ENCODE data around the gene SOX12.
A peak's percentile ranks its signal among the peaks of the same experiment; 100 is the strongest.

The SOX12 gene

DNA sequence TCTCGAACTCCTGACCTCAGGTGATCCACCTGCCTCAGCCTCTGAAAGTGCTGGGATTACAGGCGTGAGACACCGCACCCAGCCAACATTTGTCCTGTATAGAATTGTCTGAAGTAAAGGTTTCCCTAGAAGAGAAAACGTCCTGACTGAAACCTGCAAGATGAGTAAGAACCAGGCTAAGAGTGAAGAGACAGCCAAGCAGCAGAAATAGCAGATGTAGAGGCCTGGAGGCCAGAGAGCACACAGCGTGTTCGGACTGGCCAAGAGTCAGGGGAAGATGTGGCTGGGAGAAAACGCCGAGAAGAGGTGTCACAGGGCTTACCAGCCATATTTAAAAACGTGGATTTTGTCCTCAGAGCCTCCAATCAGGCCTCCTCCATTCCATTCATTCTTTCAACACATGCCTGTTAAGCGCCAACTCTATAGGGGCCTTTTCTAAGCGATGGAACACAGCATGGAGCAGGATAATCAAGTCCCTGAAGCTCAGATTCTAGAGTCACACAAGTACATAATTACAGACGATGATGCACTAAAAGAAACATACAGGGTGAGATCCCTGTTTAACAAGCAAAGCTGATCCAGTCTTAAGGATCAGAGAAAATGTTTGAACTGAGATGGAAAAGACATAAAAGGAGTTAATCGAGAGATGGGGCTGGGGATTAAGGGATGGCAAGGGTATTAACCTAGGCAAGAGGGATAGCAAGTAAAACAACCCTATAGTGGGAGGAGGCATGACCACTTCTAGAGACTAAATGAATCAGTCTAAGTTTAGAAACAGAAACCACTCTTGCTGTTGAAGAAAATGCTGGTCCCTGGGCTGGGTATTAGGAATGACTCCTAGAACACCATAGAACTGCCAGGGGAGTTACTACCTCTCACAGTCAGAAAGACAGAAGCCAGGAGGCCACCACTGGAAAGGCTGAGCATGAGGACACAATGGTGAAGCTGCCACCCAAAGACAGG lies 23.2 kb upstream of the SOX12 start:
- no peak for DNase-seq

DNA sequence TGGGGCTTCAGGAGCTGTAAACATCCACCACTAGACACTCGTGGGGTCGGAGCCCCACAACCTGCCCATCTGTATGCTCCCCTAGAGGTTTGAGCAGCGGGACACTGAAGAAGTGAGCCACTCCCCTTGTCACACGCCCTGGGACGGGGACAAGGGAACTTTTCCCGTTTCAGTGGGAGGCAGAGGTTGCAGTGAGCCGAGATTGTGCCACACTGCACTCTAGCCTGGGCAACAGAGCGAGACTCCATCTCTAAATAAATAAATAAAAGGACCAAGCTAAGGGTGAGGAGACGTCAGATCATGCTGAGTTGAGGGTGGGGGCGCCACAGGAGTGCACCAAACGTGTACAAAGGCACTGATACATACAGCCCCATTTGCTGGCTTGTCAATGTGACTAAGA lies 19.6 kb upstream of the SOX12 start:
- no peak for DNase-seq

DNA sequence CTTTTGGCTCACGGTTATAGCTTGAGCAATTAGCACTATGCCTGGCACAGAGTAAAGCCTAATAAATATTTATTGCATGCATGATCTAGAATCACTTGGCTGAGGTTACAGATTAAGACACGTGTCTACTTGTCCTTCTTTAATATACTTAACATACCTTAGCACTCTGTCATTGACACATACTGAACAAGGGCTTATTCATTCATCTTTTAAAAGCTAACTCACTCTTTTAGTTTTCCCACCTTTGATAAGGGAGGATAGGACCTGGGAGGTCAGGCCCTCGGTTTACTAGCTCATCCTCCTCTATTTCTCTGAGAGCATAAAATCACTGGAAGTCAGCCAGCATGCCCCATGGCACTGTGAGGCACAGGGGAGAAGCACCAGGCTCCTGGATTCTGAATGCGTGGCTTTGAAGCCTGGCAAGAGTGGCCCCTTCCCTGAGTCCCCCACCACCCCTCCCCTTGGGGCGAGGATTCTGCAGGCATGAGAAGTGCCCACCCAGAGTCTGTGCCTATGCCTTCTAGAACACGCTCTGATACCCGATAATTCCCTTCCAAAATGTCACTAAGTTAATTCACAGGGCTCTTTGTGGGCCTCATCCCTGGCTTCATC lies 16.8 kb upstream of the SOX12 start:
- no peak for DNase-seq

DNA sequence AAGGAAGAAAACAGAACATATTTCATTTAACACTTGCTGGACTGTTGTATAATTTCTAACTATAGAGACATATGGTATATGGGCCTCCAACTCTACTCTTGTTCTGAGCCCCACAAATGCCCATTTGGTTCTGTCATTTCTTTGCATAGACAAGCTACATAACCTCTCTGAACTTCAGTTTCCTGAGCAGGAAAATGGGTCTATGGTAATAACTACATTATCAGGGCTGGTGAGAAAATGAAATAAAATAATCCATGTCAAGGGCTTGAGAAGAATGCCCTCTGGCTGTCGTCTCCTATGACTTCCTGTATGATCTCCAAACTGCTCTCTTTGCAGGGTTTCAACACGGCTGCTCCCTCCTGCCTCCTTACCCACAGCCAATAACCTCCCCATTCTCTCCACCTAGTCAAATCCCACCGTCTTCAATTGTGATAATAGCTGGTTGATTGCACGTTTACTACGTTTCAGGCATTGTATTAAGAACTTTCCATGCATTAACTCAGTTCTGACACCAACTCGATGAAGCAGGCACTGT lies 16.0 kb upstream of the SOX12 start:
- no peak for DNase-seq

DNA sequence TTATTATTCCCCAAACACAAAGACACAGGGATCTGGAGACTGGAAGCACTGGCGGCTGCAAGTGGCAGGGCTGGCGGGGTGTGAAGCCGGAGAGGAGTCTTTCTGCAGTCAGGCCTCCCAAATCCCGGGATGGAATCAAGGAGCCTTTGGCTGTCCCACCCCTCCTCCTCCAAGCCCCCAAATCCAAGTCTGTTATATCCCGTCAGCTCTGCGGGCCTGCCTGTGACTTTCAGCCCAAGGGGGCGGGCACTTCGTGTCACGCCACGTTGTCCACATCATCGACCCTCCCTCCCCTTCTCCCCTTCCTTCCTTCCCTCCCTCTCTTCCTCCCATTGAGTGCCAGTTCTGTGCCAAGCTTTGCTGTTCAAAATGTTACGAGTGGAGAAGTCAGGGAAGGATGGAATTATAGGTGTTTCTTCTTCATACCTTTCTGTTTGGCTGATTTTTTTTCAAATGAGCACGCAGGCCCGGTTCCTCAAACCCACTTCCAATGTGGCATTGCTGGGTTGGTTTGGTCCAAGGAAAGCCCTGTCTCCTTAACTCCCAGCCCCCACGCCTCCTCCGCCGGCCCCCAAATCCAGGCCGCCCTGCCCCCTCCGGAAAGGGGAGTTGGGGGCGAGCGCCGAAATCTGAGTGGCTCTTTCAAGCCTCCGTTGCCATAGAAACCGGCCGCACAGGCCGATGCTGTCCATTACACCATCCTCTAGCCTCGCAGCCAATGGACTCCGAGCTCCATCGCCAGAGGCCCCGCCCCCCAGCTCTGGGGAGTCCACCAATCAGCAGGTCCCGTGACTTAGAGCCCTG lies 15.3 kb upstream of the SOX12 start:
- peak; percentile 98 for DNase-seq

DNA sequence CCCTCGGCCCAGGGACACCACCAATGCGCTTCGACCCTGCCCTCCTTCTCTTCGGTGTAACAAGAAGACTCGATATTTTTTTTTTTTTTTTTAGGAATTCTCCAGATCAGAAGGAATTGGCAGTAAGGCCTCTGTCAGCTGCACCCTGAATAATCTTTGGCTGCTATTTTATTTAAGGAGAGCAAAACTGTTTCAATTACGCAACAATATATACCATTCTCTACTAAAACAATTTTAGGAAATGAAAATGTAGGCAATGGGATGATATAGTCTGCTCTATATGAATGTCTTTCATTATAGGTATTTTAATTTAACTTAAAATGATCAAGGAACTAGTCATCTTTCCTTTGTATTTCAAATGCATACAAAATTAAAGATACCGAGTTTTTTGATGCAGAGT lies 14.7 kb upstream of the SOX12 start:
- DNase-seq = no peak

DNA sequence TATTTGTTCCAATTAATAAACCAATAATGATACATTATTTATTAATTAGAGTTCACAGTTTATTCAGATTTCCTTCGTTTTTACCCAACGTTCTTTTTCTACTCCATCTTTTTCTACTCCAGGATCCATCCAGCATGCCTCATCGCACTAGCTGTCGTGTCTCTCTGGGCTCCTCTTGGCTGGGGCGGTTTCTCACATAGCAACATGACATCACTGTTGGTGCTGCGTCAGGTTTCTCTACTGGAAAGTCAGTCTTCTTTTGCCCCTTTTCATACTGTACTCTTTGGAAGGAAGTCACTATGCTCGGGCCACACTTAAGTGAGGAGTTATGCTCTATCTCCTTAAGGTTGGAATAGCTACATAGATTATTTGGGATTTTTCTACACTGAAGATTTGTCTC lies 13.7 kb upstream of the SOX12 start:
- DNase-seq = no peak

DNA sequence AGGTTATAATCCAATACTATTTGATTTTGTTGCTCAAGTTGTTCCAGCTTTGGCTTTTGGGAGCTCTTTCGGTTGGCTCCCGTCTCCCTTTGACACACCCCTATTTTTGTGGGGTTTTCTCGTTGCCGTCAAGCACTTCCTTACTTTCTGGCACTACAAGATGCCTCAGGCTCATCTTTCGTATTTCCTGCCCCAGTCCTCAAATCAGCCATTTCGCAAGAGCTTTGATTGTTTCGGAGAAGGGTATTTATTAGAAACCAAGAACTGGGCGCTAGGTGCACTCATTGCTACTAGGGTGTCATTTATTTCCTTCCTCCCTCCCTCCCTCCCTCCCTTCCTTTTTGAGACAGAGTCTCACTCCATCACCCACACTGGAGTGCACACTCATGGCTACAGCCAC lies 13.3 kb upstream of the SOX12 start:
- no peak for DNase-seq

DNA sequence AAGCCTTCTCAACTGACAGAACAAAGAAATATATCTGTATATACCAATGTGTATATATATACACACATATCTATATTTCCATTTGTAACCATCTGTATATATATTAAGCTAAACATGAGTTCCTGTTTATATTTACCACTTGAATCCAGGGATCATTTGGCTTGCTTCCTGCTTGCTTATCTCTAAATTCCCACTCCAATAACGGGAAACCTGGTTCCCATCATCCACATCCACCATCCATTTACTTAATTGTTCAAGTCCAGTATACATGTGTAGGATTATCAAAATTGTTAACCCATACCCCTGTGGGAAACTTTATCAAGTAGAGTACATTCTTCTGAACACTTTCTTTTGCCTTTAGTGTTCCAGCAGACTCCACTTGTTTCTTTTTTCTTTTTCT lies 12.5 kb upstream of the SOX12 start:
- DNase-seq = no peak

DNA sequence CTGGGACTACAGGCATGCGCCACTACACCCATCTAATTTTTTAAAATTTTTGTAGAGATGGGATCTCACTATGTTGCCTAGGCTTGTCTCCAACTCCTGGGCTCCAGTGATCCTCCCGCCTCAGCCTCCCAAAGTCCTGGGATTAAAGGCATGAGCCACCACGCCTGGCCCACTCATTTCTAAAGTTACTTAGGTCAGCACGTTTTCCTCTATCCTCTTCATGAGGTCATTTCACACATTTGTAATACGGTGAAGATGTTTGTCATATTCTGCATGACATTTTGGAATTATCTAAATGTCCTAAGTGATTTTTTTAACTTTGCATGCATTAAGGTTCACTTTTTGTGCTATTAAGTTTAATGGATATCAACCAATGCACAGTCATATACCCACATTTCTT lies 11.9 kb upstream of the SOX12 start:
- DNase-seq = no peak

DNA sequence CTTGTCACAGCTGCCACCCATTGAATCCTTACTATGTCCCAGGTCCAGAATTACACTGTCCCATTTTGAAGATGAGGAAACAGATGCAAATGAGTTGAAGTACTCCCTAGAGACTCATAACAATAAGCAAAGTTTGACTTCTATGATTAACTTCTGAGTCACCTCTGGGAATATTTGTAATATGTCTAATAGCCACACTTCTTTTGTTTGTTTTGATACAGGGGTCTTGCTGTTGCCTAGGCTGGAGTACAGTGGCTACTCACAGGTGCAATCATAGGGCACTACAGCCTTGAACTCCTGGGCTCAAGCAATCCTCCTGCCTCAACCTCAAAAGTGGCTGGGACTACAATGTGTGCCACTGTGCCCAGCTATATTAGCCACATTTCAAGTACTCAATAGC lies 11.4 kb upstream of the SOX12 start:
- no peak for DNase-seq

DNA sequence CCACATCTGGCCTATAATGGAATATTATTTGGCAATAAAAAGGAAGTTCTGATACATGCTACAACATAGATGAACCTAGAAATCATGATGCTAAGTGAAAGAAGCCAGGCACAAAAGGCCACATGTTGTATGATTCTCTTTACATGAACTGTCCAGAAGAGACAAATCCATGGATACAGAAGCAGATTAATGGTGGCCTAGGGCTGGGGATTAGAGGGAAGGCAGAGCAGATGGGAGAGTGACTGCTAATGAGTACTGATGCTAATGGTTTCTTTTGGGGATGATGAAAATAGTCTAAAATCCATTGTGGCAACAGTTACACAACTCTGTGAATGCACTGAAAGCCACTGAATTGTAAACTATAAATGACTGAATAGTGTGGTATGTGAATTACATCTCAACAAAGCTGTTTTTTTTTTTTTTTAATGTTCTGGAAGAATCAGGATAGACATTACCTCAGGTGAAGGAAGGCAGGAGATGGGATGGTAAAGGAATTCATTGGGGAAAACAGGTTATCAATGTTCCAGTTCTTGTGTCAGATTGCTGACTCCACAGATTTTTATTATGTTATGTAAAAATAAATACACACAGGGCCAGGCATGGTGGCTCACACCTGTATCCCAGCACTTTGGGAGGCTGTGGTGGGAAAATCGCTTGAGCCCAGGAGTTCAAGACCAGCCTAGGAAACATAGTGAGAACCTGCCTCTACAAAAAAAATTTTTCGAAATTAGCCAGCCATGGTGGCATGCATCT lies 8.9 kb upstream of the SOX12 start:
- no peak for DNase-seq

DNA sequence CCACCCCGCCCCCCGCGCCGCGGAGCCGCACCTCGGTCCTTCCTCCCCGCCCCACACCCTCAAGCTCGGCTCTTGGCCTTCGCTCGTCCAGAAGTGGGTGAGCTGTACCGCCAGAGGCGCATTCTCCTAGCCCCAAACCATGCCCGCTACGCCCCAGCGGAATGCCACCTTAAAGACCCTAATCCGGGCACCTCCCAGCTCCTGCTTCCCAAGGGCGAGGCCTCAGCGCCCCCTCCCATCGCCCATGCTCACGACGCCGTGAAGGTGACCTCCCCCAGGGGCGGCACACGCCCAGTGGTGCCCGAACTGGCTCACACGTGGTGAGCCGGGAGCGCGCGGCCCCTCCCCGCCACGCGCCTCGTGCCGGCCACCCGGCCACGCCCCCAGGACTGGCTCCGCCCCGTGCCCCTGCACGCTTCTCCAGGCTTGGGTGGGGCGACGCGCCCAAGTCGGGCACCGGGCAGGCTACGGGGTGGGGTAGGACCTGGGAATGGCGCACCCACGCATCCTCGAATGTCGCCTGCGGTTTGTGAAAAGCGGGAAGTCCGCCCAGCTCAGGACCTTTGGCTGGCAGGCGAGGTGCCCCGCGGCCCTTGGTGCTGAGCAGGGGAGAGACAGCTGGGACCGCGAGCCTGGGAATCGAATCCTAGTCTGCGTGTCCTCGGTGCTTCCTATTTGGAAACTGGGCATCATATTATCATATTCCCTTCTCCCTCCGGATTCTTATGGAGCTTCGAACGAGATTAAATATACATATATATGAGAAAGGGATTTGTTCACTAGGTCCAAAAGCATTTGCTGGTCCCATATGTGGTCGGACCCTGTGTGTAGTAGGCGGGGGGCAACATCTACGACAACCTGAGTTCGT lies 941 bp upstream of the SOX12 start:
- DNase-seq = peak; percentile 71

DNA sequence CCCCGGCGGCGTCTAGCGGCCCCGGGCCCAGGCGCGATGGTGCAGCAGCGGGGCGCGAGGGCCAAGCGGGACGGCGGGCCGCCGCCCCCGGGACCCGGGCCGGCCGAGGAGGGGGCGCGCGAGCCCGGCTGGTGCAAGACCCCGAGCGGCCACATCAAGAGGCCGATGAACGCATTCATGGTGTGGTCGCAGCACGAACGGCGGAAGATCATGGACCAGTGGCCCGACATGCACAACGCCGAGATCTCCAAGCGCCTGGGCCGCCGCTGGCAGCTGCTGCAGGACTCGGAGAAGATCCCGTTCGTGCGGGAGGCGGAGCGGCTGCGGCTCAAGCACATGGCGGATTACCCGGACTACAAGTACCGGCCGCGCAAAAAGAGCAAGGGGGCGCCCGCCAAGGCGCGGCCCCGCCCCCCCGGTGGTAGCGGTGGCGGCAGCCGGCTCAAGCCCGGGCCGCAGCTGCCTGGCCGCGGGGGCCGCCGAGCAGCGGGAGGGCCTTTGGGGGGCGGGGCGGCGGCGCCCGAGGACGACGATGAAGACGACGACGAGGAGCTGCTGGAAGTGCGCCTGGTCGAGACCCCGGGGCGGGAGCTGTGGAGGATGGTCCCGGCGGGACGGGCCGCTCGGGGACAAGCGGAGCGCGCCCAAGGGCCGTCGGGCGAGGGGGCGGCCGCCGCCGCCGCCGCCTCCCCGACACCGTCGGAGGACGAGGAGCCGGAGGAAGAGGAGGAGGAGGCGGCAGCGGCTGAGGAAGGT lies 715 bp downstream of the SOX12 start:
- DNase-seq = peak; percentile 34

DNA sequence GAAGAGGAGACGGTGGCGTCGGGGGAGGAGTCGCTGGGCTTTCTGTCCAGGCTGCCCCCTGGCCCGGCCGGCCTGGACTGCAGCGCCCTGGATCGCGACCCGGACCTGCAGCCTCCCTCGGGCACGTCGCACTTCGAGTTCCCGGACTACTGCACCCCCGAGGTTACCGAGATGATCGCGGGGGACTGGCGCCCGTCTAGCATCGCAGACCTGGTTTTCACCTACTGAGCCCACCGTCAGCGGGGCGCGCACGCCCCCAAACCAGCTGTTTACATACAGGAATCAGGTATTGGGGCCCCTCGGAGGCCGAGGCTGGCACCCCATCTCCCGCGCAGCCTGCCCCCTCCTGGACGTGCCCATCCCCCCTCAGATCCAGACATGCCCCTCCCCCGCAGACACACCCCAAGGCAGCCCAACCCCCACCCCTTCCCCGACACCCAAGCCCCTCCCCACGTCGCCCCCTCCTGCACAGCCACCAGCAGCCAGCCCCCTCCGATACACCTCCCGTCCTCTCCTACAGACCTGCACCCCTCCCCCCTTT lies 1.4 kb downstream of the SOX12 start:
- no peak for DNase-seq

DNA sequence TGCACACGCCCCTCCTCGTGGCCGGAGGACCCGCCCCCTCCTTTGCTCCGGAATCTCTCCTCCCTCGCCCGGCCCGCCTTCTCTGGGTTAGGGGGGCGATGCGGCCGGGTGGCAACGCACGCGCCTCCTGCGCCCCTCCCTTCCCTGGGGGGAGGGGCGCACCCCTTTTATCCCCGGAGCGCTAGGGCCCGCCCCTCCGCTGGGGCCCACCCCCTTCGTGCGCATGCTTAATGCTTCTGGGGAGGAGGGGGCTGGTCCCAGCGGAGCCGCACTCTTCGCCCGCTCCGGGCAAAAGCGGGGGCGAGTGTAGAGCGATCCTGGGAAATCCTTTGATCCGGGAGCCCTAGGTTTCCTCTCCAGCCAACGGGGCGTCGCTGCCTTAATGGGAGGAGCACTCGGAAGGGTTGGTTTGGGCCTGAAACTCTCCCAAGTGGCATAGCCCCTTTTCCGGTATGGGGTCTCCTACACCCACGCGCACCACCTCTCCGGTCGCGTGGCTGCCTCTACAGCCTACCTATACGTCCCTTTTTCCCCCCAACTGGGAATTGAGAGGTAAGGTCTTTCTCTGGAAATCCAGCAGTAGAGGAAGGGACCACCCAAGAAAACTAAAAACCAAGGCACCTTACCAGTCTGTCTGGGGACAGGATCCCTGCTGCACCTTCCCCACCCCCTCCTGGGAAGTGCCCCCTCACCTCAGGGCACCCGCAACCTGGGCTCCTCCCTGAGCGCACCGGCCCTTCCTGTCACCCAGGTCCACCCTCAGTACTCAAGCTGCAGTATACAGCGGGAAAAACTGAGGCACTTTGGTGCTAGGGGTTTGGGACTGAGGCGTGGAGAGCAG lies 2.1 kb downstream of the SOX12 start:
- peak; percentile 82 for DNase-seq

DNA sequence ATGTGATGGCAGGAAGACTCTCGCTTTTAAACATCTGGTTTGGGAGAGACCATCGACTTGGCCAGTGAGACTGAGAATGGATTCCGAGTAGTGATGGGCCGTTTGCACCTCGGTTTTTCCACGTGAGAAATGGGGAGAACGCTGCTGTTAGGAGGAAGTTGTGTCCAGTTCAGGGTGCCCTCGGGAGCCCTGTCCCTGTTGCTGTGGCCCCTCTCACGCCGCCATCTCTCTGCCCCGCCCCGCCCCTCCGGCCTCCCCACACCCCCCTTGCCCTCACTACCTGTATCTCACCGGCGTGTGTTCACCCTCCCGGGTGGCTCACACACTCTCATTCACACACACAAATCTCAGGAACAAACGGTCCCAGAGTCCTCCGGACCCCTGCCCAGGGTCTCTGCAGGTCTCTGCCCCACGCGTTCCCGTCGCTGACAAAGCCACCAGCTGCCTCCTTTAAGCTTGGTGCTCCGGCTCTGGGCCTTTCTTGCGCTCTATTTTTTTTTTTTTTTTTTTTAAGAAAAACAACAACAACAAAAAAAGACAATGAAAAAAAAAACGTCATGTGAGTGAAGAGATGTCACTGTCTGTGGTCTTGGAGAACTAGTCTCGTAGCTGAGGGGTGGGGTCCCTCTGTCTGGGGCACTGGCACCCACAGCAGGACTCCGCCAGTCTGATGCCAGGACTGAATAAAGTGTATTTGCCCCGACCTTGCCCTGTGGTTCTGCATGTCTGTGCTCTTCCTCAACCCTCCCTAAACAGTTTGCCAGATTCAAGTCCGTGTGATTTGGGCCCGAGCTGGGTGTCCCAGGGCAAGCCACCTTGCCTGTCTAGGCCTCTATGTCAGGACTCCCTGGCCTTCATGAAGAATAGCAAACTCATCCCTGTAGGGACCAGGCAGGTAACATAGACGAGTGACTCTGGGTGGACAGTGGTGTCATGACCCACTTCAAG lies 2.9 kb downstream of the SOX12 start:
- DNase-seq = no peak

DNA sequence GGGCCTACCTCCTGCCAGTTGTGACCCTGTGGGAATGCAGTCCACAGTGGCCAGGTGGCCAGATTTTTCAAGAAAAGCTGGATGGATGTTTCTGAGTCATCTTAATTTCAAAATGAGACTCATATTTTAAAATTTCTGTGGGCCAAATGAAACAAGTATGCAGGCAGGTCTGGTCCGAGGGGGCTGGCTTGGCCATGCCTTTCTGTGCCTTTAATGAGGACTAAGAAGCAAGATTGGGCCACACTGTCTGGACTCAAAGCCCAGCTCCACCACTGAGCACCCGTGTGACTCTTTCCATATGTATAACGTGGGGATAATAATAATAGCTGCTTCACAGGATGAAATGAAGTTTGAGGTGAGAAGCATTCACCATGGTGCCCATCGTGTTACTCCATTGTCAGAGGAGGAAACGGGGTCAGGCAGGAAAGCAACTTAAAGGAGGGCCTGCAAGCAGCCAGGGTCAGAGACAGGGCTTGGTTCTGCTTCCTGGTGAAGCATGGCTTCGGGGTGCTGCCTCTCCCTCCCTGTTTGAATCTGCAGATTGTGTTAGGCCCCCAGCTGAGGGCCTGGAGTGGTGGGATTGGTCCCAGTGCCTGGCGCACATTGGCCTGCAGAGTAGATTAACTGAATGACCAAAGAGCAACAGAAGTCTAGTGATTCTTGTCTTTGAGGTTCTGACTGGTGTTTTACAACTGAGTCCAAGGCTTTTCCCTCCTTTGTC lies 3.8 kb downstream of the SOX12 start:
- no peak for DNase-seq
